ENCODE data around the gene CYP2A7.
"Not testable (repeated sequence)": the region's sequence is repeated elsewhere in the genome, so short reads cannot be mapped to it uniquely, and the experiment has no call there.

CYP2A7 gene

DNA sequence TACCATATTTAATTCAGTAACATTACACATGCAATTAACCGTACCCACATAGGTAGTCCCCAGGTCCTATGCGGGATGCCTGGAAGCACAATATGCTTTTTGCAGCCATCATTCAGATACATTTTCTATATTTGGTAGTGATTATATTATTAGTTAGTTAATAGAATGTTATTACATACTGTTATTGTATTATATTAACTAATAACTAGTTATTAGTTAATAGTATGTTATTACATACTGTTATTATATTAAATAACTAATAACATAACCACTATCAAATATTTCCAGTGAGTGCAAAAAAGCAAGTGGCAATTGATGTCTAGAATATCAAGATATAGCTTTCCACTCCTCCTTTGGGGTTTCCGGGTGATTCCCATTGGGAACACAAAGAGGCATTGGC, 45.5 kb upstream of the CYP2A7 start (continued):
- TF ChIP-seq ZNF341 (tag by site-specific recombination; IDR thresholded peaks at IDR 0.05; ENCODE audit: low read depth), result no peak

- POLR2A ChIA-PET; H3K9me3 ChIP-seq (ENCODE audit: control insufficient read depth, insufficient read depth, low read depth, low read length); H3K4me3 ChIP-seq (ENCODE audit: low read depth, low read length); H3K27ac ChIP-seq (ENCODE audit: extremely low read depth, low read depth, low read length); H3K36me3 ChIP-seq (ENCODE audit: control insufficient read depth in 2 of 2, insufficient read depth in 1 of 2, low read length in 2 of 2): not testable (repeated sequence)
- H3K4me1 ChIP-seq (ENCODE audit: control insufficient read depth, insufficient read depth, low read length), result peaks cover 12% of the 10 kb centered on the region
- TF ChIP-seq, protein P1, sequence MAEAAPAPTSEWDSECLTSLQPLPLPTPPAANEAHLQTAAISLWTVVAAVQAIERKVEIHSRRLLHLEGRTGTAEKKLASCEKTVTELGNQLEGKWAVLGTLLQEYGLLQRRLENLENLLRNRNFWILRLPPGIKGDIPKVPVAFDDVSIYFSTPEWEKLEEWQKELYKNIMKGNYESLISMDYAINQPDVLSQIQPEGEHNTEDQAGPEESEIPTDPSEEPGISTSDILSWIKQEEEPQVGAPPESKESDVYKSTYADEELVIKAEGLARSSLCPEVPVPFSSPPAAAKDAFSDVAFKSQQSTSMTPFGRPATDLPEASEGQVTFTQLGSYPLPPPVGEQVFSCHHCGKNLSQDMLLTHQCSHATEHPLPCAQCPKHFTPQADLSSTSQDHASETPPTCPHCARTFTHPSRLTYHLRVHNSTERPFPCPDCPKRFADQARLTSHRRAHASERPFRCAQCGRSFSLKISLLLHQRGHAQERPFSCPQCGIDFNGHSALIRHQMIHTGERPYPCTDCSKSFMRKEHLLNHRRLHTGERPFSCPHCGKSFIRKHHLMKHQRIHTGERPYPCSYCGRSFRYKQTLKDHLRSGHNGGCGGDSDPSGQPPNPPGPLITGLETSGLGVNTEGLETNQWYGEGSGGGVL (tag by site-specific recombination; IDR thresholded peaks at IDR 0.05), result 0 out of 2 replicates have a peak, but pooled peaks have one; percentile 15
- 0 out of 2 replicates have a peak, but pooled peaks have one; percentile 50 for TF ChIP-seq ZNF596 (tag by site-specific recombination; IDR thresholded peaks at IDR 0.05)
- CTCF ChIA-PET, result interaction anchor here (0.9 to 1.3 kb wide), 3 partner anchors 107 to 292 kb away, joined by 3 to 6 read pairs (median 5); no protein-coding TSS in a partner anchor
These were observed 44.2 kb upstream of the CYP2A7 start for GRCh38 chr19:40926276-40926675.

DNA sequence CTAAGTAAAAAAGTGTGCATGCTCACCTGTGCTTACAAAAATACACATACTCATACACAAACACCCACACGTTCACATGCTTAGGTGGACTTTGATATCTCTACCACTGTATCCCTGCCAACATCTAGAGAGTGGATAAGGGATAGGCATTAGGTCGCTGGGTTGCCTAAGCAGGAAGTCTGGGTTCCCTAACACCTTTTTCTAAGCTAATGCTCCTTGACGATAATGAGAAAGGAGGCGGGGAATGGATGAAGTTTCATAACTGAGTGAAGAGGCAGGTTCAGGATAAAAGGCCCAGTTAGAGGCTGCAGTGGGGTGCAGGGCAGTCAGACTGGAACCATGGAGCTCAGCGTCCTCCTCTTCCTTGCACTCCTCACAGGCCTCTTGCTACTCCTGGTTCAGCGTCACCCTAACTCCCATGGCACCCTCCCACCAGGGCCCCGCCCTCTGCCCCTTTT, 41.9 kb upstream of the CYP2A7 start:
- ChIA-PET POLR2A (interaction anchor here (0.6 kb wide), 2 partner anchors 90 to 227 kb away, joined by 3 to 4 read pairs; no protein-coding TSS in a partner anchor), CTCF (interaction anchor here (0.6 to 6.3 kb wide), 6 partner anchors 9 to 289 kb away, joined by 3 to 36 read pairs (median 3); no protein-coding TSS in a partner anchor)
- no peak overlapping the region for H3K27ac ChIP-seq (ENCODE audit: extremely low read depth, low read depth, low read length)
- H3K9me3 ChIP-seq (ENCODE audit: control insufficient read depth, insufficient read depth, low read depth, low read length), result no peaks in the 10 kb centered on the region
- TF ChIP-seq, protein P2, sequence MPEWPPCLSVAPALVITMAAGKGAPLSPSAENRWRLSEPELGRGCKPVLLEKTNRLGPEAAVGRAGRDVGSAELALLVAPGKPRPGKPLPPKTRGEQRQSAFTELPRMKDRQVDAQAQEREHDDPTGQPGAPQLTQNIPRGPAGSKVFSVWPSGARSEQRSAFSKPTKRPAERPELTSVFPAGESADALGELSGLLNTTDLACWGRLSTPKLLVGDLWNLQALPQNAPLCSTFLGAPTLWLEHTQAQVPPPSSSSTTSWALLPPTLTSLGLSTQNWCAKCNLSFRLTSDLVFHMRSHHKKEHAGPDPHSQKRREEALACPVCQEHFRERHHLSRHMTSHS (tag by site-specific recombination; IDR thresholded peaks at IDR 0.05), result no peak
- peak; percentile 26; the same call in 1 of the 2 replicates for TF ChIP-seq ZFHX2 (tag by site-specific recombination; conservative IDR thresholded peaks at IDR 0.05)
- no peak overlapping the region for H3K4me3 ChIP-seq (ENCODE audit: low read depth, low read length)
- peaks cover 22% of the 10 kb centered on the region for H3K4me1 ChIP-seq (ENCODE audit: control insufficient read depth, insufficient read depth, low read length)
- no peaks in the 10 kb centered on the region for H3K36me3 ChIP-seq (ENCODE audit: control insufficient read depth in 2 of 2, insufficient read depth in 1 of 2, low read length in 2 of 2)

- POLR2A ChIA-PET, result interaction anchor here (1.3 kb wide), 1 partner anchor 91 kb away, joined by 4 read pairs; no protein-coding TSS in a partner anchor
- H3K4me3 ChIP-seq (ENCODE audit: low read depth, low read length); H3K9me3 ChIP-seq (ENCODE audit: control insufficient read depth, insufficient read depth, low read depth, low read length); H3K36me3 ChIP-seq (ENCODE audit: control insufficient read depth in 2 of 2, insufficient read depth in 1 of 2, low read length in 2 of 2): not testable (repeated sequence)
- TF ChIP-seq SCRT2 (tag by site-specific recombination; IDR thresholded peaks at IDR 0.05), result peak; percentile 92
- TF ChIP-seq ZFHX2 (tag by site-specific recombination; conservative IDR thresholded peaks at IDR 0.05), result peak; percentile 21; the same call in 1 of the 2 replicates
- TF ChIP-seq SCRT1 (tag by site-specific recombination; IDR thresholded peaks at IDR 0.05; ENCODE audit: borderline replicate concordance), result peak; percentile 80
- peak; percentile 52 for TF ChIP-seq ZBTB20 (tag by site-specific recombination; IDR thresholded peaks at IDR 0.05)
- CTCF ChIA-PET, result interaction anchor here (0.5 to 6.3 kb wide), 4 partner anchors 10 to 779 kb away, joined by 3 to 36 read pairs (median 4); no protein-coding TSS in a partner anchor
- peak overlapping the region; percentile 76 for H3K27ac ChIP-seq (ENCODE audit: extremely low read depth, low read depth, low read length)
- H3K4me1 ChIP-seq (ENCODE audit: control insufficient read depth, insufficient read depth, low read length), result peaks cover 22% of the 10 kb centered on the region
These were observed 40.5 kb upstream of the CYP2A7 start for GRCh38 chr19:40922237-40923160.
